HCT116 (cell line): ENCODE results near the gene PLD1. TPM values are rescaled to one million over a fixed set of nuclear protein-coding genes. Genes with fewer than 3 reads are reported as not detected.

Experiments
- ATAC-seq: fragments of 200-7000 bp; cut with Tn5 transposase; 2 replicates; pipeline ENCODE4 v1.9.1; 2020; ENCODE audit warnings: mild to moderate bottlenecking, moderate library complexity
- BruUV-seq: library from RNA; stranded (reverse); fragments of 400-500 nt; replicated peaks from 2 replicates; lab custom pipeline; 2021; lab: Mats Ljungman, UMichigan
- CTCF ChIA-PET: fragments of 300-600 bp; sonication (Branson Sonifier 250); formaldehyde crosslinking; loops from one replicate; lab custom pipeline; 2021; ENCODE audit warnings: antibody characterized with exemption; lab: Charles Lee
- POLR2A ChIA-PET: fragments of 300-600, 350-600 bp; sonication (Branson Sonifier 250); formaldehyde crosslinking; loops from one replicate; lab custom pipeline; 2021; ENCODE audit warnings: antibody characterized with exemption; lab: Charles Lee
- RAD21 ChIA-PET, 2 experiments: fragments of 300-600 bp; sonication (Branson Sonifier 250); formaldehyde crosslinking; loops; one replicate each; lab custom pipeline; 2023; ENCODE audit warnings: low total read pairs in 2 of 2; ENCODE audit not compliant: uncharacterized antibody in 2 of 2, unreplicated experiment in 2 of 2, low non-redundant PET in 1 of 2; lab: Charles Lee
- DNase-seq: peaks from one replicate; pipeline ENCODE4 v3.0.0-alpha.2; 2010; ENCODE audit warnings: low read depth, low spot score
- H2AFZ ChIP-seq: fragments of 200-600 bp; shearing (Covaris generic), sonication (generic); 2 replicates; pipeline ENCODE4 v1.6.1; 2017; ENCODE audit warnings: low read depth, mixed run types, mixed read lengths, antibody characterized with exemption, low read length; ENCODE audit not compliant: poor library complexity, severe bottlenecking
- H3K27ac ChIP-seq: 2 replicates; pipeline ENCODE4 v1.5.1; 2012; ENCODE audit warnings: low read depth, low read length
- H3K27me3 ChIP-seq: fragments of 200-600 bp; sonication (generic); 2 replicates; pipeline ENCODE4 v1.6.1; 2016; ENCODE audit warnings: mixed run types, low read length, mixed read lengths; ENCODE audit not compliant: insufficient read depth
- H3K36me3 ChIP-seq, 2 experiments: fragments of 200-500 bp in 1 of 2; fragments of 200-600 bp in 1 of 2; sonication (Bioruptor generic) in 1 of 2; sonication (generic) in 1 of 2; 2 replicates each; pipeline versions ENCODE4 v1.5.1 to v1.6.1; 2014 to 2016; ENCODE audit warnings: low read length in 2 of 2, inconsistent platforms in 1 of 2, mixed read lengths in 1 of 2, mixed run types in 1 of 2; ENCODE audit not compliant: insufficient read depth in 2 of 2, control insufficient read depth in 1 of 2
- H3K4me1 ChIP-seq, 2 experiments: fragments of 200-600 bp in 1 of 2; sonication (generic) in 1 of 2; 2 replicates each; pipeline versions ENCODE4 v1.5.1 to v1.6.1; 2012 to 2017; ENCODE audit warnings: low read length in 2 of 2, inconsistent platforms in 1 of 2, mild to moderate bottlenecking in 1 of 2, mixed read lengths in 1 of 2, mixed run types in 1 of 2, moderate library complexity in 1 of 2; ENCODE audit not compliant: insufficient read depth in 2 of 2, control insufficient read depth in 1 of 2
- H3K4me2 ChIP-seq: fragments of 200-600 bp; sonication (generic); 2 replicates; pipeline ENCODE4 v1.6.1; 2017; ENCODE audit warnings: mixed run types, low read length, mixed read lengths
- H3K4me3 ChIP-seq, 2 experiments: fragments of 200-600 bp in 1 of 2; sonication (generic) in 1 of 2; replicated peaks in 1 of 2; 2 replicates each; pipeline ENCODE4 v1.5.1; 2011 to 2016; ENCODE audit warnings: low read length in 2 of 2, control low read depth in 1 of 2, low read depth in 1 of 2, mild to moderate bottlenecking in 1 of 2, mixed read lengths in 1 of 2, mixed run types in 1 of 2
- H3K79me2 ChIP-seq: fragments of 200-600 bp; sonication (generic); 2 replicates; pipeline ENCODE4 v1.6.1; 2017; ENCODE audit warnings: mild to moderate bottlenecking, mixed run types, low read length, moderate library complexity, mixed read lengths; ENCODE audit not compliant: insufficient read depth
- H3K9ac ChIP-seq: fragments of 200-600 bp; sonication (generic); 2 replicates; pipeline ENCODE4 v1.6.1; 2016; ENCODE audit warnings: low read length, mixed read lengths
- H3K9me2 ChIP-seq: fragments of 200-600 bp; sonication (generic), shearing (Covaris generic); 2 replicates; pipeline ENCODE4 v1.6.1; 2017; ENCODE audit warnings: mixed run types, mild to moderate bottlenecking, moderate library complexity; ENCODE audit not compliant: insufficient read depth
- H3K9me3 ChIP-seq, 2 experiments: fragments of 200-500 bp in 1 of 2; fragments of 200-600 bp in 1 of 2; sonication (Bioruptor generic) in 1 of 2; sonication (generic) in 1 of 2; 2 replicates each; pipeline ENCODE4 v1.6.1; 2014 to 2017; ENCODE audit warnings: low read length in 2 of 2, mixed read lengths in 2 of 2, inconsistent platforms in 1 of 2, low read depth in 1 of 2, mild to moderate bottlenecking in 1 of 2, mixed run types in 1 of 2, moderate library complexity in 1 of 2; ENCODE audit not compliant: control insufficient read depth in 1 of 2, insufficient read depth in 1 of 2
- H4K20me1 ChIP-seq: fragments of 200-600 bp; sonication (generic), shearing (Covaris generic); 2 replicates; pipeline ENCODE4 v1.6.1; 2017; ENCODE audit warnings: mixed run types, mild to moderate bottlenecking, moderate library complexity; ENCODE audit not compliant: insufficient read depth
- CEBPB ChIP-seq: IDR thresholded peaks from 2 replicates; pipeline ENCODE4 v1.6.1; 2012; ENCODE audit warnings: low read depth
- ELF1 ChIP-seq: IDR thresholded peaks from 2 replicates; pipeline ENCODE4 v1.6.1; 2012; ENCODE audit warnings: low read depth, borderline replicate concordance
- EZH2phosphoT487 ChIP-seq: fragments of 200-600 bp; IDR thresholded peaks from 2 replicates; pipeline ENCODE4 v1.6.1; 2018; ENCODE audit warnings: antibody characterized with exemption, borderline replicate concordance
- FOSL1 ChIP-seq: IDR thresholded peaks from 2 replicates; pipeline ENCODE4 v1.6.1; 2012; ENCODE audit warnings: low read depth
- JUND ChIP-seq: IDR thresholded peaks from 2 replicates; pipeline ENCODE4 v1.6.1; 2012
- POLR2A ChIP-seq: IDR thresholded peaks from 2 replicates; pipeline ENCODE4 v1.7.0; 2011; ENCODE audit warnings: borderline replicate concordance; ENCODE audit not compliant: insufficient read depth, insufficient read length; ENCODE audit errors: extremely low read depth
- POLR2AphosphoS5 ChIP-seq: IDR thresholded peaks from 2 replicates; pipeline ENCODE4 v1.6.1; 2011; ENCODE audit warnings: mild to moderate bottlenecking, low read depth, low read length, moderate library complexity
- SRF ChIP-seq: IDR thresholded peaks from 2 replicates; pipeline ENCODE4 v1.6.1; 2012; ENCODE audit warnings: low read depth
- TCF7L2 ChIP-seq: IDR thresholded peaks from 2 replicates; pipeline ENCODE4 v1.7.0; 2011; ENCODE audit warnings: borderline replicate concordance, inconsistent platforms; ENCODE audit not compliant: insufficient read depth, insufficient read length; ENCODE audit errors: extremely low read depth
- YY1 ChIP-seq: IDR thresholded peaks from 2 replicates; pipeline ENCODE4 v1.6.1; 2011; ENCODE audit warnings: low read length, low read depth, moderate library complexity, mild to moderate bottlenecking; ENCODE audit not compliant: insufficient replicate concordance; ENCODE audit errors: extremely low read depth
- ZNF274 ChIP-seq: fragments of 200-500 bp; sonication (Bioruptor generic); IDR thresholded peaks from 2 replicates; pipeline ENCODE4 v1.6.1; 2014; ENCODE audit warnings: mild to moderate bottlenecking, low read depth, low read length, inconsistent platforms
- intact Hi-C: fragments of 100-400 bp; cut with micrococcal nuclease; formaldehyde crosslinking; loops from 2 replicates; pipeline ENCODE4 v1.10.0; 2022
- total RNA-seq: library from RNA; stranded (reverse); gene quantifications from one replicate; pipeline ENCODE4 v1.2.1, GENCODE V29; 2021; ENCODE audit not compliant: unreplicated experiment
- TF ChIP-seq, protein P1 (sequence below): IDR thresholded peaks from 2 replicates; pipeline ENCODE4 v1.6.1; 2012; ENCODE audit warnings: low read depth
- TF ChIP-seq, protein P2 (sequence below): IDR thresholded peaks from 2 replicates; pipeline ENCODE4 v1.6.1; 2012
- TF ChIP-seq, protein P3 (sequence below): IDR thresholded peaks from 2 replicates; pipeline ENCODE4 v1.6.1; 2012

Gene PLD1
- total RNA-seq, 1 experiment from 2014 or later: 8.4 TPM

DNA sequence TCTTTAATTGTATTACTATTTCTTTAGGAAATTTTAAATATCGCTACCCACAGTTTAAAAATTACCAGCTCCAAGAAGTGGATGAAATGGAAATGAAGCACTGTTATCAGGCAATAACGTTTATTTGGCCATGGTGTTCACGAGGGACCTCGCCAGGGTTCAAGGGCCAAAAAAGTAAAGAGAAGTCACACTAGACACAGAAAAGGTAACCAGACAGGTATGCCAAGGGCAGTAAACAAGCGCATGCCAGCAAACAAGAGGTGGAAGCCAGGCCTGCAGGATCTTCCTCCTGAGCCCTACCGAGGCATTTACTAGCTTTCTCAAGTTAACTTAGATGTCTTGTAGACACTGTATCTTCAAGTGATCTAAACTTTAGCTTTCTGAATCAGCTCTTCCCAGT lies 113.5 kb downstream of the PLD1 start:
- Histone ChIP-seq H4K20me1 (no peaks in the 10 kb centered on the region), H3K79me2 (no peaks in the 10 kb centered on the region), H3K27me3 (no peaks in the 10 kb centered on the region), H3K9me3 (no peaks in the 10 kb centered on the region), H3K4me1 (no peaks in the 10 kb centered on the region), H2AFZ (no peak overlapping the region), H3K9ac (no peak overlapping the region), H3K36me3 (no peaks in the 10 kb centered on the region), H3K9me2 (no peaks in the 10 kb centered on the region), H3K27ac (no peak overlapping the region), H3K4me3 (no peak overlapping the region), H3K4me2 (no peak overlapping the region)
- POLR2A ChIA-PET: no interaction called here
- TF ChIP-seq TCF7L2 (no peak), ELF1 (no peak)
- TF ChIP-seq, protein P1, sequence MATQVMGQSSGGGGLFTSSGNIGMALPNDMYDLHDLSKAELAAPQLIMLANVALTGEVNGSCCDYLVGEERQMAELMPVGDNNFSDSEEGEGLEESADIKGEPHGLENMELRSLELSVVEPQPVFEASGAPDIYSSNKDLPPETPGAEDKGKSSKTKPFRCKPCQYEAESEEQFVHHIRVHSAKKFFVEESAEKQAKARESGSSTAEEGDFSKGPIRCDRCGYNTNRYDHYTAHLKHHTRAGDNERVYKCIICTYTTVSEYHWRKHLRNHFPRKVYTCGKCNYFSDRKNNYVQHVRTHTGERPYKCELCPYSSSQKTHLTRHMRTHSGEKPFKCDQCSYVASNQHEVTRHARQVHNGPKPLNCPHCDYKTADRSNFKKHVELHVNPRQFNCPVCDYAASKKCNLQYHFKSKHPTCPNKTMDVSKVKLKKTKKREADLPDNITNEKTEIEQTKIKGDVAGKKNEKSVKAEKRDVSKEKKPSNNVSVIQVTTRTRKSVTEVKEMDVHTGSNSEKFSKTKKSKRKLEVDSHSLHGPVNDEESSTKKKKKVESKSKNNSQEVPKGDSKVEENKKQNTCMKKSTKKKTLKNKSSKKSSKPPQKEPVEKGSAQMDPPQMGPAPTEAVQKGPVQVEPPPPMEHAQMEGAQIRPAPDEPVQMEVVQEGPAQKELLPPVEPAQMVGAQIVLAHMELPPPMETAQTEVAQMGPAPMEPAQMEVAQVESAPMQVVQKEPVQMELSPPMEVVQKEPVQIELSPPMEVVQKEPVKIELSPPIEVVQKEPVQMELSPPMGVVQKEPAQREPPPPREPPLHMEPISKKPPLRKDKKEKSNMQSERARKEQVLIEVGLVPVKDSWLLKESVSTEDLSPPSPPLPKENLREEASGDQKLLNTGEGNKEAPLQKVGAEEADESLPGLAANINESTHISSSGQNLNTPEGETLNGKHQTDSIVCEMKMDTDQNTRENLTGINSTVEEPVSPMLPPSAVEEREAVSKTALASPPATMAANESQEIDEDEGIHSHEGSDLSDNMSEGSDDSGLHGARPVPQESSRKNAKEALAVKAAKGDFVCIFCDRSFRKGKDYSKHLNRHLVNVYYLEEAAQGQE: no peak
- intact Hi-C loops: no loop called here
- RAD21 ChIA-PET: interaction anchor here in 1 of 2 experiments (0.7 kb wide), 1 partner anchor 138 kb away, joined by 3 read pairs; no protein-coding TSS in a partner anchor
- no peak for DNase-seq
- CTCF ChIA-PET: no interaction called here
- no peak for ATAC-seq
- no TSS peak for BruUV-seq

DNA sequence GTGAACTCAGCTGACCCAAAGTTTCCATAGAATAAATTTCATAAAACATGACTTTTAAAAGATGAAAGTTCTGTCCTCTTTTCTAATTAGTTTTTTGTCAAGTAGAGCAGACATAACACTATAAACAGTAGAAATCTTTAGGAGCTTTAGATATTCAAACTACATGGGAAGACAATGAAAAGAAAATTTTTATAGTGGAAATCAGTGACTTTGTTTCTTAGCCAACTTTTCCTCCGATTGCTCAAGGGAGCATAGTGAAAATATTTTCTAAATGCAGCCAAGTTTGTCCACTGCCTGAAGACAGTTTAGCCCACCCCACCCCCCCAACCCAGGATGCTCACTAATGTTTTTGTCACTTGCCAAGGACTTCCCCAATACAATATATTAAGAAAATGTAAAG lies 114.9 kb downstream of the PLD1 start:
- Histone ChIP-seq H4K20me1 (no peaks in the 10 kb centered on the region), H3K9me3 (no peaks in the 10 kb centered on the region), H3K36me3 (no peaks in the 10 kb centered on the region), H3K9me2 (no peaks in the 10 kb centered on the region), H3K27me3 (no peaks in the 10 kb centered on the region), H2AFZ (no peak overlapping the region), H3K4me2 (no peak overlapping the region), H3K9ac (no peak overlapping the region), H3K4me1 (no peaks in the 10 kb centered on the region), H3K79me2 (no peaks in the 10 kb centered on the region), H3K4me3 (no peak overlapping the region), H3K27ac (no peak overlapping the region)
- RAD21 ChIA-PET: no interaction called here
- intact Hi-C loops: no loop called here
- ATAC-seq (no peak), DNase-seq (no peak)
- CTCF ChIA-PET: no interaction called here
- BruUV-seq: no TSS peak
- POLR2A ChIA-PET: no interaction called here
- TF ChIP-seq ELF1 (no peak), EZH2phosphoT487 (no peak), SRF (no peak), FOSL1 (no peak), YY1 (no peak), CEBPB (no peak), POLR2A (no peak), POLR2AphosphoS5 (no peak), ZNF274 (no peak), JUND (no peak)
- TF ChIP-seq, protein P2, sequence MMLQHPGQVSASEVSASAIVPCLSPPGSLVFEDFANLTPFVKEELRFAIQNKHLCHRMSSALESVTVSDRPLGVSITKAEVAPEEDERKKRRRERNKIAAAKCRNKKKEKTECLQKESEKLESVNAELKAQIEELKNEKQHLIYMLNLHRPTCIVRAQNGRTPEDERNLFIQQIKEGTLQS: no peak
- TF ChIP-seq, protein P3, sequence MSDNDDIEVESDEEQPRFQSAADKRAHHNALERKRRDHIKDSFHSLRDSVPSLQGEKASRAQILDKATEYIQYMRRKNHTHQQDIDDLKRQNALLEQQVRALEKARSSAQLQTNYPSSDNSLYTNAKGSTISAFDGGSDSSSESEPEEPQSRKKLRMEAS: no peak
- TF ChIP-seq, protein P1: no peak
